Left ventricle myocardium inferior (tissue), 1 donor: ENCODE results near the gene UBAC1. TPM values are rescaled to one million over a fixed set of nuclear protein-coding genes. Genes with fewer than 3 reads are reported as not detected.
"Not testable (repeated sequence)": the region's sequence is repeated elsewhere in the genome, so short reads cannot be mapped to it uniquely, and the experiment has no call there.

Source experiments
- DNase-seq: peaks from one replicate; pipeline ENCODE4 v3.0.0-alpha.2; 2020
- H3K27ac ChIP-seq: fragments of 200-600 bp; replicated peaks from 2 replicates; pipeline ENCODE4 v1.8.0; 2021
- H3K27me3 ChIP-seq: fragments of 200-600 bp; 2 replicates; pipeline ENCODE4 v1.8.0; 2021; ENCODE audit warnings: low read depth
- H3K36me3 ChIP-seq: fragments of 200-600 bp; 2 replicates; pipeline ENCODE4 v1.8.0; 2021
- H3K4me1 ChIP-seq: fragments of 200-600 bp; 2 replicates; pipeline ENCODE4 v1.8.0; 2021
- H3K4me3 ChIP-seq: fragments of 200-600 bp; 2 replicates; pipeline ENCODE4 v1.8.0; 2021; ENCODE audit warnings: mild to moderate bottlenecking, moderate library complexity
- H3K9me3 ChIP-seq: fragments of 200-600 bp; replicated peaks from 2 replicates; pipeline ENCODE4 v1.8.0; 2021
- intact Hi-C: fragments of 100-400 bp; cut with micrococcal nuclease; formaldehyde crosslinking; loops from one replicate; pipeline ENCODE4 v1.11.0; 2022
- total RNA-seq: library from RNA; stranded (reverse); fragmentation: NEBNext Ultra II Directional; extraction: Animal tissue kit (Norgen Biotek cat#: 25700); gene quantifications from one replicate; pipeline ENCODE4 v1.2.1, GENCODE V29; 2021
- TF ChIP-seq, protein P1 (sequence below): fragments of 200-600 bp; IDR thresholded peaks from 2 replicates; pipeline ENCODE4 v1.8.0; 2021; ENCODE audit warnings: antibody characterized with exemption, mild to moderate bottlenecking, borderline replicate concordance
- donor health status: DM: no; HTN: yes; CAD: no; lungs with severe emphysema.

UBAC1 gene
- total RNA-seq, 1 donor from 2014 or later = 108 TPM

DNA sequence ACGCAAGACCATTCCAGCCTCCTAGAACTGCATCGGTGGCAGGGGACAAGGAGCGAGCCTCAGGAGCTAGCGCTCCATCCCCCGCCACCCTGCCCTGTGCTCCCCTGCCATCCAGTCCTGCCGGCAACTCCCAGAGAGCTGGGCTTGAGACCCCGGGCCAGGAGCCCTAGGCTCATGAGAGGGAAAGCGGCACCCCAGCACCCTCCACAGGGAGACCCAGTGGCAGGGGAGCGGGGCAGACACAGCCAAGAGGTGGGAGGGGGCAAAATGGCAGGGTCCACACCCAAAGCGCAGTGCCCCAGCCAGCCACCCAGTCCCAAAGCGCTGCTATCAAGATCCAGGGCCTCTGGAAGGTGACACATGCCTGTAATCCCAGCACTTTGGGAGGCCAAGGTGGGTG lies 12.7 kb downstream of the UBAC1 start:
- intact Hi-C loops = no loop called here
- DNase-seq = no peak
- H3K9me3 ChIP-seq = no peaks in the 10 kb centered on the region
- H3K27ac ChIP-seq = no peak overlapping the region
- TF ChIP-seq, protein P1, sequence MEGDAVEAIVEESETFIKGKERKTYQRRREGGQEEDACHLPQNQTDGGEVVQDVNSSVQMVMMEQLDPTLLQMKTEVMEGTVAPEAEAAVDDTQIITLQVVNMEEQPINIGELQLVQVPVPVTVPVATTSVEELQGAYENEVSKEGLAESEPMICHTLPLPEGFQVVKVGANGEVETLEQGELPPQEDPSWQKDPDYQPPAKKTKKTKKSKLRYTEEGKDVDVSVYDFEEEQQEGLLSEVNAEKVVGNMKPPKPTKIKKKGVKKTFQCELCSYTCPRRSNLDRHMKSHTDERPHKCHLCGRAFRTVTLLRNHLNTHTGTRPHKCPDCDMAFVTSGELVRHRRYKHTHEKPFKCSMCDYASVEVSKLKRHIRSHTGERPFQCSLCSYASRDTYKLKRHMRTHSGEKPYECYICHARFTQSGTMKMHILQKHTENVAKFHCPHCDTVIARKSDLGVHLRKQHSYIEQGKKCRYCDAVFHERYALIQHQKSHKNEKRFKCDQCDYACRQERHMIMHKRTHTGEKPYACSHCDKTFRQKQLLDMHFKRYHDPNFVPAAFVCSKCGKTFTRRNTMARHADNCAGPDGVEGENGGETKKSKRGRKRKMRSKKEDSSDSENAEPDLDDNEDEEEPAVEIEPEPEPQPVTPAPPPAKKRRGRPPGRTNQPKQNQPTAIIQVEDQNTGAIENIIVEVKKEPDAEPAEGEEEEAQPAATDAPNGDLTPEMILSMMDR = no peak
- no peaks in the 10 kb centered on the region for H3K27me3 ChIP-seq
- peaks cover 98% of the 10 kb centered on the region for H3K36me3 ChIP-seq
- peaks cover 19% of the 10 kb centered on the region for H3K4me1 ChIP-seq
- no peak overlapping the region for H3K4me3 ChIP-seq

DNA sequence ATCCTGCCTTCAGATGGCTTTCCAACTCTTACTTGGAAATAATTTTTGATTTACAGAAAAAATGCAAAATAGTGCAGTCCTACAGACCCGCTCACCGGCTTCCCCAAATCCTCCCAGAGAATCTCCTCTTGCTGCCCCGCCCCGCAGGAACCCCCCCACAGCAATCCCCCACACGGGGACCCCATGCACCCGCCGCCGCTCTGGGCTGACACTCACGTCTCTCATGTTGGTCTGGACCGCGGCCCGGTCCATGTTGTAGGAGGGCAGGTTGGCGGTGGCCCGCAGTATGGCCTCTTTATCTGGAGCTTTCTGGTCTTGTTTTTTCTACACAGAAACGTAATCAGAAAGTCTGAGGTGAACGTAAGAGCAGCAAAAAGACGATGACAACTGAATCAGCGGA lies 13.6 kb downstream of the UBAC1 start:
- Histone ChIP-seq H3K4me3 (no peak overlapping the region), H3K9me3 (no peaks in the 10 kb centered on the region), H3K27ac (no peak overlapping the region), H3K4me1 (peaks cover 20% of the 10 kb centered on the region), H3K27me3 (no peaks in the 10 kb centered on the region), H3K36me3 (peaks cover 98% of the 10 kb centered on the region)
- TF ChIP-seq, protein P1 = no peak
- DNase-seq = no peak
- intact Hi-C loops = no loop called here

DNA sequence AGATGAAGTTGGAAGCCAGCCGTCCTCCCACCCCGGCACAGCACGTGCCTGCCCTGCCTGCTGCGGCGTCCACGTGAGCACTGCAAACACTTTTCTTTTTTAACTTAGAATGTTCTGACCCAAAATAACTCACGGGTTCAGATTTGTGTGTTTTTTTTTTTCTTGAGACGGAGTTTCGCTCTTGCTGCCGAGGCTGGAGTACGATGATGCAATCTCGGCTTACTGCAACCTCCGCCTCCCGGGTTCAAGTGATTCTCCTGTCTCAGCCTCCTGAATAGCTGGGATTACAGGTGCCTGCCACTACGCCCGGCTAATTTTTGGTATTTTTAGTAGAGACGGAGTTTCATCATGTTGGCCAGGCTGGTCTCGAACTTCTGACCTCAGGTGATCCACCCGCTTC lies 14.1 kb downstream of the UBAC1 start:
- intact Hi-C loops, H3K27ac ChIP-seq: not testable (repeated sequence)
- peaks cover 25% of the 10 kb centered on the region for H3K4me1 ChIP-seq

DNA sequence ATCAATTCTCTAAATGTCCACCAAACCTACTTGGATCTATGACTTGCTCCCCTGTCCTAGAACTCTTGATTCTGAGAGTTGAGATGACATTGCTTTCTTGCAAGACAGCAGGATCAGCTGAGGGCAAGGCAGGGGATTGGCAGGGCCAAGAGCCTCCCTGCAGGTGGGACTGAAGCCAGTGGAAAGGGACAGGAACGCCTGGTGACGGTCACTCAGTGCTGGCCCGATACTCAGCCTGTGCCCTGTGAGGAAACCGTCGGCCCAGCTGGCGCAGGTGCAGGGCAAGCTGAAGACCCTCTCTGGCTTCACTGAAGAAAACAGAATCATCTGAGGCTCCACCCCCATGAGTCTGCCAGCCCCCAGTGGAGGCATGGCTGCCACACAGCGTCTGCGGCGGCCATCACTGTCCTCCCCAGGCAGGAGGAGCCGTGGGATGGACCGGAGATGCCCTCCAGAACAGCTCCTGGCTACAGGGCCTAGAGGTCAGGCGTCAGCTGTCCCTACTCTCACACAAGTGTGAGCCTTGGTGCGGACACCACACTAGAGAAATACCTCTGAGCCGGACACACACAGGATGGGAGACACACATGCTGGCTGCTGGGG lies 14.7 kb downstream of the UBAC1 start:
- TF ChIP-seq, protein P1 = no peak
- intact Hi-C loops = no loop called here
- no peak for DNase-seq
- no peaks in the 10 kb centered on the region for H3K27me3 ChIP-seq
- H3K4me3 ChIP-seq = no peak overlapping the region
- H3K36me3 ChIP-seq = peaks cover 97% of the 10 kb centered on the region
- H3K4me1 ChIP-seq = peaks cover 31% of the 10 kb centered on the region
- H3K27ac ChIP-seq = no peak overlapping the region
- no peaks in the 10 kb centered on the region for H3K9me3 ChIP-seq

More for the DNA sequence above, 14.1 kb downstream of the UBAC1 start:
- not testable (repeated sequence) for H3K4me3 ChIP-seq, DNase-seq, H3K9me3 ChIP-seq, H3K27me3 ChIP-seq
- peaks cover 97% of the 10 kb centered on the region for H3K36me3 ChIP-seq

DNA sequence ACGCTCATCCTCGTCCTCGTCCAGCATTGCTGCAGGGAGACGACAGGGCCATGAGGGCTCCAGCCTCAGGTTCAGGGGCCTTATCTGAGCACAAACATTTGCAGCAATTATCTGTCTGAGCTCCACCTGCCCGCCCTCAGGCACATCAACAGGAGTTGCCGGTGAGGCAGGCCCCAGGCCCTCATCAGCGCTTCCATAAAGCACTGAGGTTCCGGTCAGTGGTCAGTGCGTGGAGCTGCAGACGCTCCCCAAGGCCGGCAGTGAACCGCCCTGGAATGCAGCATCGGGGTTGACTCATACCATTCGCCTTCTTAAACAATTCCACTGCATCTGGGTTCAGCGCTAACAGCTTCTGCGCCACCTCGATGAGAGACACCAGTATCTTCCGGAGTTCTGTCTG lies 15.2 kb downstream of the UBAC1 start:
- DNase-seq = no peak
- TF ChIP-seq, protein P1 = no peak
- Histone ChIP-seq H3K4me1 (peaks cover 36% of the 10 kb centered on the region), H3K4me3 (no peak overlapping the region), H3K9me3 (no peaks in the 10 kb centered on the region), H3K27ac (no peak overlapping the region), H3K27me3 (no peaks in the 10 kb centered on the region), H3K36me3 (peaks cover 97% of the 10 kb centered on the region)
- intact Hi-C loops = no loop called here

DNA sequence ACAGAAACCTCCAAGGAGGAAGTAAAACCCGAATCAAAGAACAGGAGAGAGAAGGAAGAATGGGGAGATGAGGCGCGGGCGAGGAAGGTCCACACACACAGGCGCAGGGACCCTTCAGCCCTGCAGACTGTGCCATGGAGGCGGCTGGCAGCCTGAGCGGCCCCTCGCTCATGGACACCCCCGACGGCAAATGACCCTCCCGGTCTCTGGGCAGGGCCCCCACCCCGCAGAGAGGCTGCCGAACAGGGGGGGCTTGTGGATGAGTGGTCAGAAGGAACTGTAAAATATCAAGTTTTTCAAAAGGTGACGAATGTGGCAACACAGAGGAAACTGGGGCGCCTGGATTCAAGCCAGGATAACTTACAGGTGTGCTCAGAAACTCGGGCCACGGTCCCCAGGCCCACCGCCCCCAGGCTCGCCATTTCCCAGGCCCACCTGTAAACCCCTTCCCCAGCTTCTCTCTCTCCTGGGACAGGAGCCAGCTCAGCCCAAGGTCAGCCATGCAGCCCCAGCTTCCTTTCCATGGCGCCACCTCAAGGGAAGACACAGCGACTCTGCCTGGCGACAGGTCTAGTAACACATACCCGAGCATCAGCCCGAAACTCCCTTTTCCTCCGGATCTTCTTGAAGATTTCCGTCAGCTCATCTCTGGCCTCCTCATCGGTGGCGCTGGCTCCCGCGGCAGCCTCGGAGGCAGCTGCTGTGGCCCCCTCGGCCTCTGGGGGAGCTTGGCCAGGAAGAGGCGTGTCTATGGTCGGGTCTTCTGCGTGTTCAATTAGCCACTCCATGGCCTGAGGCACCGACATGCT lies 16.5 kb downstream of the UBAC1 start:
- no peak for DNase-seq
- intact Hi-C loops = no loop called here
- peaks cover 96% of the 10 kb centered on the region for H3K36me3 ChIP-seq

DNA sequence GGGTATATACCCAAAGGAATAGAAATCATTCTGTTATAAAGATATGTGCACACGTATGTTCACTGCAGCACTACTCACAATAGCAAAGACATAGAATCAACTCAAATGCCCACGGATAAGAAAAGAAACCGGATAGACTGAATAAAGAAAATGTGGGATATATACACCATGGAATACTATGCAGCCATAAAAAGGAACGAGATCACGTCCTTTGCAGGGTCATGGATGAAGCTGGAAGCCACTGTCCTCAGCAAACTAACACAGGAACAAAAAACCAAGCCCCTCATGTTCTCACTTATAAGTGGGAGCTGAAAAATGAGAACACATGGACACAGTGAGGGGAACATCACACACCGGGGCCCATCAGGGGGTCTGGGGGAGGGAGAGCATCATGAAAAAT lies 17.6 kb downstream of the UBAC1 start:
- Histone ChIP-seq H3K36me3 (peaks cover 96% of the 10 kb centered on the region), H3K4me1 (peaks cover 30% of the 10 kb centered on the region)
- H3K27me3 ChIP-seq, H3K27ac ChIP-seq, H3K4me3 ChIP-seq, DNase-seq, H3K9me3 ChIP-seq, intact Hi-C loops: not testable (repeated sequence)

More for the DNA sequence above, 16.5 kb downstream of the UBAC1 start:
- Histone ChIP-seq H3K27ac (no peak overlapping the region), H3K27me3 (no peaks in the 10 kb centered on the region), H3K4me1 (peaks cover 36% of the 10 kb centered on the region), H3K9me3 (no peaks in the 10 kb centered on the region), H3K4me3 (no peak overlapping the region)
- TF ChIP-seq, protein P1 = no peak
